ENCODE data around the gene LEMD2. TPM values are rescaled to one million over a fixed set of nuclear protein-coding genes. Genes with fewer than 3 reads are reported as not detected.

Gene LEMD2
- total and polyA plus RNA-seq, 2 of the 4 experiments (the other 2 are of a cell fraction), result 26.5 to 43.6 TPM

DNA sequence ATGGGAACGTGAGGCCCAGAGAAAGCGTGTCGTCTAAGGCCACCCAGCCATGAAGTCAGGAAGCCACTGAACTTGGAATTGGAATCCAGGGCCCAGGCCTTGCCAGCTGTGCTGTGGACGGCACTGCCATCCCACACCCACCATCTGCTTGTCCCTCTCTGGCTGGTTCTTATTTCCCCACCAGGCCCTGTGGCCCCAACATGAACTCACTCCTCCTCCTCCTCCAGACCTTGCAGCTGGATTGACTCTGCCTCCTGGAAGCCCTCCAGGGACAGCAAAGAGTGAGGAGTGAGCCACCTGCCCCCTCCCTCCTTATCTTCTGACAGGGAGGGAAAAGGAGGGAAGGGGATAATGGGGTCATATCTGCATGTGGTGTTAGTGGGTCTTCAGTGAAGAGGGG is 26.2 kb downstream of the LEMD2 start:
- no peak overlapping the region for H3K4me2 ChIP-seq (ENCODE audit: low read depth, low read length)
- peaks cover 3% of the 10 kb centered on the region; the same call in 1 of the 2 replicates for H4K20me1 ChIP-seq (ENCODE audit: insufficient read depth, low read length)
- WGBS, 2 experiments (ENCODE audit: extremely low coverage in 2 of 2, insufficient read length in 1 of 2), result 33% methylated on average over 1 of the region's 4 CpGs; no CpG with 5 or more reads in 1 of the 2 experiments

More for the DNA sequence above, 26.2 kb downstream of the LEMD2 start:
- ChIA-PET POLR2A (ENCODE audit: unreplicated experiment) (no interaction called here), CTCF (interaction anchor here (1.0 to 4.8 kb wide), 3 partner anchors 8 to 51 kb away, joined by 8 to 29 read pairs (median 8); partner anchors contain the start of genes IP6K3 and UQCC2)
- Histone ChIP-seq H3K79me1 (ENCODE audit: low read depth in 1 of 2, low read length in 2 of 2) (no peaks in the 10 kb centered on the region), H2BK20ac (ENCODE audit: low read depth, low read length) (no peak overlapping the region), H3K4me3 (ENCODE audit: insufficient read depth, low read depth, low read length) (no peak overlapping the region), H4K8ac (ENCODE audit: low read depth in 2 of 2, low read length in 2 of 2) (no peak overlapping the region), H3K9ac (ENCODE audit: low read depth, low read length) (no peak overlapping the region), H3K18ac (ENCODE audit: low read depth, low read length) (no peak overlapping the region), H3K56ac (ENCODE audit: extremely low read depth, insufficient read depth, low read length) (no peak overlapping the region), H2BK15ac (ENCODE audit: low read depth, low read length) (no peak overlapping the region), H3K4me1 (ENCODE audit: control insufficient read depth, insufficient read depth, low read length) (peaks cover 19% of the 10 kb centered on the region; the same call in 1 of the 2 replicates), H3K14ac (replicated peaks; ENCODE audit: low read depth, low read length) (no peak overlapping the region), H2BK120ac (ENCODE audit: low read depth, low read length) (no peak overlapping the region), H3K4ac (ENCODE audit: low read depth, low read length) (no peak overlapping the region; the same call in 1 of the 2 replicates), H3K9me3 (ENCODE audit: control insufficient read depth, insufficient read depth, low read length) (no peaks in the 10 kb centered on the region), H3K9me1 (ENCODE audit: insufficient read depth, low read length) (0 out of 2 replicates have a peak, but pooled peaks cover 3% of the 10 kb centered on the region), H3K27ac (ENCODE audit: insufficient read depth, low read length) (no peak overlapping the region), H2AK9ac (replicated peaks; ENCODE audit: low read depth, low read length, poor library complexity) (peak overlapping the region; percentile 53), H2AFZ (replicated peaks; ENCODE audit: low read length, poor library complexity) (peak overlapping the region; percentile 13), H3K36me3 (ENCODE audit: control insufficient read depth, insufficient read depth, low read length) (no peaks in the 10 kb centered on the region), H3K27me3 (ENCODE audit: control insufficient read depth, insufficient read depth, low read length) (no peaks in the 10 kb centered on the region), H4K91ac (ENCODE audit: insufficient read depth, low read depth, low read length) (no peak overlapping the region), H3K23ac (ENCODE audit: low read depth, low read length) (no peak overlapping the region), H4K5ac (ENCODE audit: low read depth, low read length) (no peak overlapping the region), H2BK5ac (ENCODE audit: low read depth, low read length, poor library complexity, severe bottlenecking) (no peak overlapping the region), H2AK5ac (ENCODE audit: low read depth, low read length) (0 out of 2 replicates have a peak overlapping the region, but pooled peaks have one; percentile 8)
- dilution Hi-C loops (cut with HindIII; ENCODE audit: low sequenced_read_pairs, unreplicated experiment) (no loop called here), in situ Hi-C loops (cut with MboI; ENCODE audit: low sequenced_read_pairs) (loop anchor here (10.0 kb wide), 2 partner anchors 178 to 392 kb away; partner anchors contain the start of gene BAK1), intact Hi-C loops (cut with micrococcal nuclease) (loop anchor here (1.0 to 5.0 kb wide), 3 partner anchors 18 to 175 kb away; partner anchors contain the start of gene UQCC2)
- BruUV-seq (replicated peaks), result no TSS peak
- DNase-seq (peak; percentile 30), ATAC-seq (ENCODE audit: low read depth) (no peak)
- TF ChIP-seq, protein P1, sequence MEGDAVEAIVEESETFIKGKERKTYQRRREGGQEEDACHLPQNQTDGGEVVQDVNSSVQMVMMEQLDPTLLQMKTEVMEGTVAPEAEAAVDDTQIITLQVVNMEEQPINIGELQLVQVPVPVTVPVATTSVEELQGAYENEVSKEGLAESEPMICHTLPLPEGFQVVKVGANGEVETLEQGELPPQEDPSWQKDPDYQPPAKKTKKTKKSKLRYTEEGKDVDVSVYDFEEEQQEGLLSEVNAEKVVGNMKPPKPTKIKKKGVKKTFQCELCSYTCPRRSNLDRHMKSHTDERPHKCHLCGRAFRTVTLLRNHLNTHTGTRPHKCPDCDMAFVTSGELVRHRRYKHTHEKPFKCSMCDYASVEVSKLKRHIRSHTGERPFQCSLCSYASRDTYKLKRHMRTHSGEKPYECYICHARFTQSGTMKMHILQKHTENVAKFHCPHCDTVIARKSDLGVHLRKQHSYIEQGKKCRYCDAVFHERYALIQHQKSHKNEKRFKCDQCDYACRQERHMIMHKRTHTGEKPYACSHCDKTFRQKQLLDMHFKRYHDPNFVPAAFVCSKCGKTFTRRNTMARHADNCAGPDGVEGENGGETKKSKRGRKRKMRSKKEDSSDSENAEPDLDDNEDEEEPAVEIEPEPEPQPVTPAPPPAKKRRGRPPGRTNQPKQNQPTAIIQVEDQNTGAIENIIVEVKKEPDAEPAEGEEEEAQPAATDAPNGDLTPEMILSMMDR (conservative IDR thresholded peaks at IDR 0.05; ENCODE audit: low read depth, low read length), result no peak
- TF ChIP-seq CHD1 (IDR thresholded peaks at IDR 0.05; ENCODE audit: low read depth, low read length) (no peak), SMC3 (IDR thresholded peaks at IDR 0.05; ENCODE audit: low read depth, low read length) (no peak), FOS (IDR thresholded peaks at IDR 0.05; ENCODE audit: low read depth, low read length) (no peak), MAZ (IDR thresholded peaks at IDR 0.05; ENCODE audit: borderline replicate concordance, low read depth, low read length) (no peak), MXI1 (IDR thresholded peaks at IDR 0.05; ENCODE audit: borderline replicate concordance, low read depth, low read length) (no peak), MAFK (IDR thresholded peaks at IDR 0.05; ENCODE audit: low read depth, low read length) (no peak)
- TF ChIP-seq, protein P2, sequence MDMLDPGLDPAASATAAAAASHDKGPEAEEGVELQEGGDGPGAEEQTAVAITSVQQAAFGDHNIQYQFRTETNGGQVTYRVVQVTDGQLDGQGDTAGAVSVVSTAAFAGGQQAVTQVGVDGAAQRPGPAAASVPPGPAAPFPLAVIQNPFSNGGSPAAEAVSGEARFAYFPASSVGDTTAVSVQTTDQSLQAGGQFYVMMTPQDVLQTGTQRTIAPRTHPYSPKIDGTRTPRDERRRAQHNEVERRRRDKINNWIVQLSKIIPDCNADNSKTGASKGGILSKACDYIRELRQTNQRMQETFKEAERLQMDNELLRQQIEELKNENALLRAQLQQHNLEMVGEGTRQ (IDR thresholded peaks at IDR 0.05; ENCODE audit: low read depth, low read length), result no peak
